ENCODE data around the gene HOXB6.

The HOXB6 gene

DNA sequence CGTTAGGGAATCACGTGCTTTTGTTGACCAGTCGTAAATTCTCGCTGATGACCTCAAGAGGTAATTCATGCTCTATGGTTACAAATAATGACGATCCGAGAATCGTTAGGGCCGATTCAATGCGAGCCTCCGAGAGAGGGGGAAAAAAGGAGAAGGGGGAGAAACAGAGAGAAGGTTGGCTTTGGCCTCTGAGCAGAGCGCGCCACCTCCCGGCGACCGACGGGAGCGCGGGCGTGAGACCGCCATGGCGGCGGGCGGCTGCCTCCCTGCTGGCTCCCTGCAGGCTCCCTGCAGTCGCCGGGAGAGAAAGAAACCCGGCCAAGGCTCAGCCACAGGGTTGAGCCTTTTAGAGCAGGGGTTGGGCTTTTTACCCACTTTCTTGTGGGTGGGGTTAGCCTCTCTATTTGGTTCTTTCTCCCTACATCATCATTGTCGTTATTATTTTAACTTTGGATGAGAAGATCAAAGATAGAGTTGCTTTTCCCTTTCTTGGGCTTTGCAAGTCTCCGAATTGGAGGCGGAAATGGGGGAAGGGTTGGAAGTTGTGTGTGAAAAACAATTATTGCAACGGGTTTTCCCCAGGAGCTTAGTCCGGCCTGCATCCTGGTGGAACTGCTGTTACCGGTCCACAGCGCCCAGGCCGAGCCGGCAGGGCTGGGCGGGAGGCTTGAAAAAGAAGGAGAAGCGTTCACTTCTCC, 10.8 kb downstream of the HOXB6 start:
- FAIRE-seq: no peak

DNA sequence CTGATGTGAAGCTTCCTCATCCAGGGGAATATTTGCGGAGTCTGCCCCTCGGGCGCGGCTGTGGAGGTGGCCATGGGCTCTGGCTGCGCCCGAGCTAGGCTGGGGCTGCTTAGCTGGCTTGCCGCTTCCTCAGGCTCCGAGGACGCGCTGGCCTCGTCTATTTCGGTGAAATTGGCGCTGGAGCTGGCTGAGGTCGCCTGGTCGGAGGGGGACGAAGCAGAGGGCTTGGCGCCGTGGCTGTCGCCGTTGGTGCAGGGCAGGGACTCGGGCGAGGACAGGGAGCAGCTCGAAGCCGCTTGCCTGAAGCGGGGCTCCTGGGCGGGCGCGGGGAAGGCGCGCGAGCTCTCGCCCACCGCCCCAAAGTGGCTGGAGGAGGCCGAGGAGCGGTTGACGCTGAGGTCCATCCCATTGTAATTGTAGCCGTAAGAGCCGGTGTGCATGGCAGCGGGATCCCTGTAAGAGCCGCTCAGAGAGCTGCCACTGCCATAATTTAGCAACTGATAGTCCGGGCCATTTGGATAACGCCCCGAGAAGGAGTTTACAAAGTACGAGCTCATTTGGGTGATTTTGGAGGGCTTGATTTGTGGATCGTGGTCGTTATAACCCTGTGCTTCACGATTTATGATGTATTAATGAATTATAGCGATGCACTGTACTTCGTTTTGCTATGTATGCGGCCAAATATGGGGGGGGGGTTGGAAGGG, 11.5 kb downstream of the HOXB6 start, which contains the start of gene HOXB5:
Gene HOXB5, minus strand, starts transcription at position 654 of the 704 bp plus-strand sequence. Its CDS starts 97 bp downstream, at position 557.
- no peak for FAIRE-seq

DNA sequence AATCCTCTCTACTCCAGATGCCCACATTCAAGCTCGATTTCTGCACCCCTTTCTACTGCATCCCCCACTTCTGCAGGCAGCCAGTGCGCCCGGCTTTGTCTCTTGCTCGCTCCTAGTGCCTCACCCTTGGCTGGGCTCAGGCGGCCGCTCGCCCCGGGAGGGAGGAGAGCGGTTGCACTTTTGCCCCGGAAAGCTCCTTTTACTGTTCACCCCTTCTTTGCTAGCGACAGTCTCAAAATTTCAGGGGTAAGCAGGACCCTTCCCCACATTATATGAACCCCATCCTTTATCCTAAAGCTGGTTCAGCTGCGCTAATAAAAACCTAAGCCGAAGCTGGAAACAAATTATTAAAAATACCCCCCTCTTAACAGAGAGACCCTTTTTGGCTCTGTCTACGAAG, 12.2 kb downstream of the HOXB6 start:
- no peak for FAIRE-seq

DNA sequence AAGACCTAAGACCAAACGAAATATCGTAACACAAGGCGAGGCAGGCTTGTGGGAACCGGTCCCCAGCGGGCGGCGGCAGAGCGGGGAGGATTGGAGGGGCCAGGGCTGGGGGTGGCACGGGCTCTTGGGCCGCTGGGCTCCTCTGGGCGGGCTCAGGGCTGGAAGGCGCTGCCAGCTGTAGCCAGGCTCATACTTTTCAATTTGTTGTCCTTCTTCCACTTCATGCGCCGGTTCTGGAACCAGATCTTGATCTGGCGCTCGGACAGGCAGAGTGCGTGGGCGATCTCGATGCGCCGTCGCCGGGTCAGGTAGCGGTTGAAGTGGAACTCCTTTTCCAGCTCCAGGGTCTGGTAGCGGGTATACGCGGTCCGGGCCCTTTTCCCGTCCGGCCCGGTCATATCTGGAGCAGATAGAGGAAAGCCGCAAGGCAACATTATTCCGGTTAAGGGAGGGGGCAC, 12.7 kb downstream of the HOXB6 start:
- no peak for FAIRE-seq

DNA sequence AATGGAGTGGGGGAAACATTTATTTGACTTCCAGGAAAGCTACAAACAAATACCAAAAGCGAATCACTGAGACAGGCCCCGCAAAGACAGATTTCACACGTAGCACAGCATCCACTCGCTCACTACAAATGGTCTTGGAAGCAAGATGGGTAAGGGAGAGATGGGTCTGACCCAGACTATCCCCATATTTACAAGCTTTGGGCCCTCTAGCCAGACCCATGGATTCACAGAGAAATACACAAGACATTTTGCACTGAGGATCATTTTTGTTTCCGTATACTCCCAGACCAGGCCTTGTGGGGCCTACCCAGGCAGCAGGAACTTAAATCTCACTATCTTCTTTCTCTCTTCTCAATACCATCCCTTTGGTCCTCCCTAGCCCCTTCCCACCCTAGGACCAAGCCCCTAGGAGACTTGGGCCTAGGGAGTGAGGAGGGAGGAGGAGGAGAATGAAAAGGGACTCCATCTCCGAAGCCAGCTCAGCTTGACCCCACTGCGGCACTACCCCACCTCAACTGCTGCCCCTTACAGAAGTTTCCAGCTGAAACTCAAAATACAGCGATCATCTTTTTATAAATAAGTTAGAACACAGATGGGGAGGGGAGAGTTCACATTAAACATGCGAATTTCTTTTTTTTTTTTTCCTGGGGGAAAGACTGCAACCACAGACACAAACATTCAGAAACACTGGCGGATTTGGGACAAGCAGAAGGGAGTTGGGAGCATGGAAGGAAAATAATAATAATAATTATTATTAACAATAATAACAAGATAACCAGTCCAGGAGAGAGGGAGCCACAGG, 13.3 kb downstream of the HOXB6 start:
- no peak for FAIRE-seq

DNA sequence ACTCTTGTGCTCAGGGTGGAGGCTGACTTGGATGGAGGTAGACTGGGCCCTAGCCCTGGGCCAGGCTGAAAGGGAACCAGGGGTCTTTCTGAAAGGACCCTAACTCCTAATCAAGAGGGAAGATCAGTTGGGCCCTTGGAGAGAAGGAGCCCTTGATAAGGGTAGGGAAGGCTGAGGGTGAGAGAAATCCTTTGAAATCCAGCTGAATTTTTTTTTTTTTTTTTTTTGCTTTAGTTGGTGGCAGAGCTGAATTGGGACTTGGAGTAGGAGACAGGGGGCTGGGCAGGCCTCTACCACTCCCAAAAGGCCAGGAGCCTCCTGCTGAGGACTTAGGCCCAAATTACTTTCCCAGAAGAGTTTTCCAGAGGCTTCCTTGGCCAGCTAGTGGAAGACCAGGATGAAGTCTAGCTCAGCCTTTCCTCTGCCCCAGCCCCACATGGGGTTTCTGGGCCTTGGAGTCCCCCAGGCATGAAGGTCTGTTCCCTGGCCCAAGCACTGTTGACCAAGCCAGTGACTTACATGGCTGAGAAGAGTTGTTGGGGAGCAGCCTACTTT, 14.1 kb downstream of the HOXB6 start:
- no peak for FAIRE-seq

DNA sequence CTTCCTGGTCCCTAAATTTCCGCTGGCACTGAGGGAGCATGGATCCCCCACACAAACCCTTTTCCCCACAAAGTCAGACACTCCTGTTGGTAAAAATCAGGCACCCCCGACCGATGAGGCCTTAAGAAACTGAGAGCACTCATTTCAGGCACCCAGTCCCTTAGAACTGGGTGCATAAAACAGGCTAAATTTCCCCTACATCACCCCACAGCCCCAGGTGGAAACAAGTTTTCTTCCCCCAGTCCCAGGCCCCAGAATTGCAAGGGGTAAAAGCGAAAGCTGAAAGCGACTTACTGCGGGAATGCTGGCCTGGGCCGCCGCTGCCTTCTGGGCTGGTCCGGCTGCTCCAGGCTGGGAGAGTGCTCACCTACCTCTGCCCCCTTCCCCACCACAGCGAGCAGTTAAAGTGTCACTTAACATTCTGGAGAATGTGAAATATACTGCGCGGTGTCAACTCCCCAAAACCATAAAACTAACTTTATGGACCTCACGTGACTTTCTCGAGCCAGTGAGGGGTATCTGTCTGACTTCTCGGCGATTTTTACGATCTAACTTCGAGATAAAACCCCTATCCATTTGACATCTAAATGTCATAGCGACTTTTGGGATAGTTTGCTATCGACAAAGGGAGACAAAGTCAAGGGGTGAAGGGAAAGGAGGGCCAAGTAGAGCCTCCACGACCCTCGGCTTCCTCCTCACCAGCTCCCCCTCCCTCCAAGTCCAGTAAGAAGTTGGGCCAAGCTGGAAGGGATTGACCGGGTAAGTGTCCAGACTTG, 14.8 kb downstream of the HOXB6 start, which contains the start of gene HOXB3:
Gene HOXB3, minus strand, starts transcription at position 411 of the 776 bp plus-strand sequence. CDS start 37,767 bp downstream, outside the sequence.
- no peak for FAIRE-seq

DNA sequence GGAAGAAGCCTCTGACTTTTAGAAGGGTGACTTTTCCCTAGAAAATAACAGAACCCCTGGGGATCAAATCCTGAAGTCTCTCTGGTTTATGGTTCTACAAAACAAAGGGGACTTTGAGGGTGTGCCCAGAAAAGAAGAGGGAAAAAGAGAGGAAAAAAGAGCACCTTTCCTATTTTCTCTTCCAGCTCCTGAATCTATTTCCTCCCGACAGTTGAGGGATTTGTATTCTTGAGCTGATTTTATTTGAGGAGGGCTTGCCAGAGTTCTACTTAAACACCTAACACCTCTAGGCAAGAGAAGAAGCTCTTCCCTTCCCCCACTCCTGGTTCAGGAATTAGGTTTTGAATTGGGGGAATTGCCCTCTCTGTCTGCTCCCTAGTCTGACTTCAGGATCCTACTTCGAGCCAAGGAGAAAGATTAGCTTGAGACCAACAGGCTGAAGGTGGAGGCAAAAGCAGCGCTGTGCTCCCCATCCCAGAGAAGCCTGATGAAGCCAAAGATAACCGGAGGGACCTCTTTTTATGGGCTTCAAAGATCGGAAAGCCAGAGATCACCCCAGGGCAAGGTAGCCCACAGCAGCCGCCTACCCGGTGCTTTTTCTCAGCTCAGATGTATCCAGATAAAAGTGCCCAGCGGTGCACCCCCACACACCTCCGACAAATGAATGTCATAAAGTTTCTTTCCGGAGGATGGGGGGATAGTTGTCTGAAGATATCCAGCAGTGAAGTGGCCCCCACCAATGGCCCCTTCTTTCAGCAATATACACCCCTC, 15.5 kb downstream of the HOXB6 start:
- no peak for FAIRE-seq

DNA sequence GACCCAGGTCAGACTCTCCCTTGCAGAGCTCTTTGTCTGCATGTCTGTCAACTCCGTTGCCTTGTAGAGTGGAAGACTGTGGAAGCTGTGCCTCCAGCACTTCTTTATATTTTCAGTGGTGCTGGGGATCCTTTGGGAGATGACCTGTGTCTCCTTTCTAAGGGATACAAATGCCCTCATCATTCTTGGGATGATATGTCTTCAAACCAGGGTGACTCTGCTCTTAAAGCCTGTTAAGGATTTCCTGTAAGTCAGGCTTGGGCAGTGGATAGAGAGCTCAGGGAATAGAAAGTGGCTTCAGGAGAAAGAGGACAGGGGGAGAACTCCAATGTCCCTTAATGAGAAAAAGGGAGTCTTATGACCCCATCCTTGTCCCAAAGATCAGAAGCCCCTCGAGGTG, 16.3 kb downstream of the HOXB6 start:
- FAIRE-seq: no peak

DNA sequence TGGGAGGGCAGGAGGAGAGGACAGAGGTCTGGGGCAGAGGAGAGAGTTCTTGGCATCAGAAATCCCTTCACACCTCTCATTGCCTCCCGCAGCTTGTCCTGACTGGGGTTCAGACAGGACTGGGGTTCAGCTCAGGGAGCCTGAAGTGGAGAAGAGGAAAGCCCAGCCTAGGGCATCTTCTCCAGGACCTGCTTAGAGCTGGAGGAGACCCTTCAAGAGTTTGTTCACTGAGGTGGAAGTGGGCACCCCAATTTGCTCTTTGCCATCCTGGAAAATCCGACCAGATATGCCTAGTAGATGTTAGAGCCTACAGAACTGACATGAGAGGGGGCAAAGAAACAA, 16.7 kb downstream of the HOXB6 start:
- no peak for FAIRE-seq

DNA sequence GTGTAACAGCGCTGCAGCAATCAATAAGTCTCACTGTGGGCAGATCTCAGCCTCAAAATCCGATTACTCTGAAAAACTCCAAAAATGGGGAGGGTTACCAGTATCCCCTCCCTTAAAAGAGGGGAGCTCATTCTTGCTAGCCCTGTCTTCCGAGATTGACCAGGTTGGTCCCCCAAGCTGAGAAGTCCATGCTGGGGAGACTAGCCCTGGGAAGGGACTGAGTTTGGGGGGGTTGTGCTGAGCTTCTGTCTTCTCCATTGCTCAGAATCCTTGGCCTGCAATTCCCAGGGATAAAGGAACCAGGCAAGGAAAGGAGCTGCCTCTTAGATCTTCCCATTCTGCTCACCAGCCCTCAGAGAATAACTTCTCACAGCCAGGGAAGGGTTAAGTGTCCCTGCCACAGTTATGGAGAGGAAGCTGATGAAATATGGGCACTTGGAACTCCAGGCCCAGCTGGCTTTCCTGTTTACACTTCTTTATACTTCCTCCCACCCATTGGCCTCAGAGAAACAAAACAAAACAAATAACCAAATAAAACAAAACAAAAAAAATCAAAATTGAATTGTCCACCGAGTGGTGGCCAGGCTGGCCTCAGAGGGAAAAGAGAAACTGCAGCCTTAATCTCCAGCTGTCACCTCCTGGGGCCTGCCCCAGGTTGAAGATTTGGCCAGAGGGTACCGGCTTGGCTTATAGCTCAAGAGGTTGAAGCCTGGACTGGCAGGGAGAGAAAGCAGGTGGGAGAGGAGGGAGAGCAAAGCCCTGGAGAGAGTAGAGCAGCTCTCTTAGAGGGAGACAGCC, 17.3 kb downstream of the HOXB6 start:
- no peak for FAIRE-seq

DNA sequence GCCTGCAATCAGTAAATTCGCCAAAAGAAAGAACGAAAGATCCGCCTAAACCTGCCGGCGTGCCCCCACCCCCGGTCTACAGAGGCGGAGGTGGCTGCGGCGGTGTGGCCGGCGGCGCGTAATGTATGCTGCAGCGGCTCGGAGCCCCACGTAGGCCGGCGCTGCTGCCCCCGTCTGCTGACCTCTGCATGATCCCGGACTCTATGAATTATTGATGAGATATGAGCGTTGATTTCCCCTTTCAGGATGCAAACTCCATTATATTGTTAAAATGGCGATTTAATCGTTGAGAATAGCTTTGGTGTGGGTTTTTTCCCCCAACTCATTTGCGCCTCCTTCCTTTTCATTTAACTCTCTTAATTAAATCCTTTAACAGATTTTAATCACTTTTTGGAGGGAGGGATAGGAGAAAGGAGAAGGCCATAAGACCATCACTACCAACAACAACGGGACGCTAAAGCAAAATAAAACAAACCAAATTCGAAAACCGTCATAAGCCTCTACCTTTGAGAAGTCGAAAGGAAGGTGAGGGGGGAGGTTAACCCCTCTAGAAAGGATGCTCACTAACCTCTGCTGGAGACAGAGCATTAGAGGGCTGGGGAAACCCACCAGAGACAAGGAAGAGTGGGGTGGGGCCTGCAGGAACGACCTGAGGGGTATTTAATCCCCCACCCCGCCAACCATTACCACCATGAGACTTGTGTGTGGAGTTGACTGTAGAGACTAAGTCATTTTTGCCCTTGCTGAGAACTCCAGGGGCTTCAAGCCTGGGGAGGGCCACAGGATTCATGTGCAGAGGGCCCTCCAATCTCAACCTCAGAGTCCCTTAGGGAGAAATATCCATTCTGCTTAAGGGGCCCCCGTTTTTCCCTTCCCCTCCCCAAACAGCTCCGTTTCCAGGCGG, 18.2 kb downstream of the HOXB6 start:
- FAIRE-seq: no peak

DNA sequence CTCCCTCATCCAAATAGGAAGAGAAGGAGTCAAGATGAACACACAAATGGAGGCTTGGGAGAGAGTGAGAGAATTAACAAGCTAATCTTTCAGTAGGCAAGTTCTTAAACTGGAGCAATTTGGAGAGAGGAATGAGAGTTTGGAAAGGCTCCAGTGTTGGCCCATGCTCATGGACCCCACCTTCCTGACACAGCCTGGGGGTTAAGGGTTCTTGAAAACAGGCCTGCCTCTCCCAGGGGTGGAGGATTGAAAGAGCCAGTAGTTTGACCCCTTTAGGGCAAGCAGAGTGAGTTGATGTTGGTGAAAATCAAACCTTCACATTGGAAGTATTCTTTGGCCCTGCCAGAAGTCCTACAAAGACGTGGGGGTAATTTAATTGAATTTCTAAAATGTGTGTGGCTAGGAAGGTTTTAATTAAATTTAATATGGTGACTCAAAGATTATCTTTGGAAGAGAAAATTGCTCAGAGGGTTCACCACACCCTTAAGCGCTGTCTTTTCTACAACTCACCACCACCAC, 20.5 kb downstream of the HOXB6 start:
- FAIRE-seq: no peak

DNA sequence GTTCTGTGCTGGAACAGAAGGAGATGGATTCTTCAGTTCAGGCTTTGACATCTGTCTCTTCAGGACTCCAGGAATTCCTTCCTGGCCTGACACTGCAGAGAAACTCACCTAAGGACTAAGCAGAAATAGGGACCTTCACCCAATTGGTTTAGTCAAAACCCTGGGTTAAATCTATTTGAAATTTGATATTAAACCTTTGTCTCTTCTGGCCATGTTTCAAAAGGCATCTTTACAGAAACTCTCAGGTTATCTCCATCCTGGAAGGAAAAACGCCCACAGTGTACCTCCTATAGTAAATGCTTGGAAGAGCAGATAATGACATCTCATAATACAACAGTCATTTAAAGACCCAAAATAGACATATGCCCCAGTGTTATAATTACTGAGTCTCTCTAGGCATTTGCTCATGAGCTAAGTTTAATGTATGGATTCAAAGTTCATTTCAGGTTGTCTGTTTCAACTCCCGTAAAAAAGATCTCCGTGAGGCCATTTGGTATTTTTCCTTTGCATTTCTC, 21.0 kb downstream of the HOXB6 start:
- FAIRE-seq: no peak

DNA sequence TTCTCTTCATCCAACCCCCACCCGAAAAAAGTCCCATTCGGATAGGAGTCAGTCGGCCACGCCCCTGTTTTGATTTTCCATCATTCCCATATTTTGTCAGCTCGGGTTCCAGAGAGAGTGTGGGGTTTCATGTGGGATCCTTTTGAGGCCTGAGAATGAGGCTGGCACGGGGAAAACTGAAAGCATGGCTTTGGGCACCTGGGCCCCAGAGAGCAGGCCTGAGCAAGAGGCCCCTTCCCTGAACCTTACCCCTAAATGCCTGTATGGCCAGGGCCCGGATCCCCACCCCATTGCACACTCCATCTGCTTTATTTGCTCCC, 22.1 kb downstream of the HOXB6 start:
- no peak for FAIRE-seq

DNA sequence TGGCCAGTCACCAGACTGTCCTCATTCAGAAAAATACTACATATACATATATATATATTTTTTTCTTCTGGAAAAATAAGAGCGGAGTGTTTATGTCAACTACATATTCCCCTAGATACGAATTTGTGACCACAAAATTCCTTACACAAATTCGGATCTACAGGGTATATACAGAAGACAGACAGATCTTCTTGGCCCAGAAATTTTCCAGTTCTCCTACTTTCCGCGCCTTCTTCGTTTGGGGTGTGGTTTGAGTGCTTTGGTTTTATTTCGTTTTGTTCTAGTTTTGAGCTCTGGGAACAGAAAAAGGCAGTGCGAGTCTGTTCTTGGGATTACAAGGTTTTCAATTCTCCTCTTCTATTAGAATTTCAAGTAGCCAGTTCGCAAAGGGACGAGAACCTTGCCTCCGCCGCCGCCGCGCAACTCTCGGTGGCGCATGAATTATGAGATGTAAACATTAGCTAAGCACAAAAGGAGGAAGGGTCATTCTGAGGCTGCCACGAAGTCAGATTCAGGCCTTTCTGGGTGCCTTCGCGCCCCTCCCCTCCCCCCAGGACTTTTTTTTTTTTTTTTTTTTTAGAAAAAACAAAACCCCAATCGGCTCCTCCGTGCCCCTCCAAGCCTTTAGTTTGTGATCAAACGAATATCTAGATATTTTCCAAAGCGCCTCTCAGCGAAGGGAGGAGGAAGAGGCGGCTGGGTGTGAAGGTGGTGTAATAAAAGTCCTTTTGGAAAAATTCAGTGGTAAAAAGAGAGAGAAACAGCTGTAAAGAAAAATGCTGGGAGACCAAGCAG, 24.8 kb downstream of the HOXB6 start:
- FAIRE-seq: no peak

DNA sequence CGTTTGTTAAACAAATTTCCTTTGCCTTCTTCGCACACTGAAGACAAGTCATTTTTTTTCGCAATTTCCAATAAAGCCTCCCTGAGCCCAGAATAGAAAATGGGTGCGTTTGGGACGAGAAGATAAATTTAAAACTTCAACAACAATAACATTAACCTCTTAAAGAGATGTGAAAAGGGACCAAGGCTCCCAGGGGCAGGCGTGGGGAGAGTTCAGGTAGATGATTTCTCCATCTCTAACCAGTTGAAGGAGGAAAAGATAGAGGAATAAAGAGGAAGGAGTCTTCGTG, 25.4 kb downstream of the HOXB6 start:
- FAIRE-seq: no peak

DNA sequence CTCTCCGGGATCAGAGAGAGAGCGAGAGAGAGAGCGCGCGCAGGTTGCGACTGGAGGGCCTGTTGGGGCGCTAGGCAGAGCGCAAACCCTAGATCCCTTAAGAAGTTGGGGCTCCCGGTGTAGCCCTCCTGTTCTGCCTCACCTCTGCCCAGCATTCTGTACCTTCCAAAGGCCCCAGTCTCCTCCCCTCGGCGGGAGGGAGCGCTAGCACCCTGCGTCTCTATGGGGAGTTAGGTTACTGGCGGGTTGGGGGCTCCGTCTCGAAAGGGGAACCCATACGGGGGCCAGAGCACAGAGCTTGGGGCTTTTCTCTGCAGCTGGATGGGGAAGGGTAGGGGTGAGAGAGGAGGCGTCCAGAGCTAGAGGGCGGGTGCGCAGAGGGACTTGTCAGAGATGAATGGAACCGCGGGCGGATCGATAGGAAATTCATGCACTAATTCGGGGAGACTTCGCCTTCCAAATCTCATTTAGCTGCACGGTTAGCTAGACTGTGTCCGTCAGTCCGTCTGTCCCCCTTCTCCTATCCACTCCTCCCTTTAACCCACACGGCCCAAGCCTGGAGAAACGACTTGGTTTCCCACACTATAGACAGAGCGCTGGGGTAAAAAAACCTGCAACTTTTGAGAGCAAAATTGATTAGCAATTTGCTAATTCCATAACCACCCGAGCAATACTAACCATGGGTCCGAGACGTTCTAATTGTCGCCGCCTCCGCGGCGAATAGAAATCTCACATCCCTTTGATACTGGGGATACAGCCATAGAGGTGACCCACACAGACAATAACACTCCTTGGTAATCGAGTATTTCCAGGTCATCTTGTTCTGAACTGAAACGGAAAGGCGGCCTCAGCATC, 25.9 kb downstream of the HOXB6 start:
- FAIRE-seq: no peak

Measured in islet of Langerhans (tissue), 1 donor.